Measurements from ENCODE around the gene NUDT3. TPM values are rescaled to one million over a fixed set of nuclear protein-coding genes. Genes with fewer than 3 reads are reported as not detected.
A peak's percentile ranks its signal among the peaks of the same experiment; 100 is the strongest.

NUDT3 gene
- total and polyA plus RNA-seq, 9 of the 15 experiments (the other 6 are each of a cell fraction or from before 2014, with no cell fraction given): 5.4 to 81.2 (median 56.4) TPM

DNA sequence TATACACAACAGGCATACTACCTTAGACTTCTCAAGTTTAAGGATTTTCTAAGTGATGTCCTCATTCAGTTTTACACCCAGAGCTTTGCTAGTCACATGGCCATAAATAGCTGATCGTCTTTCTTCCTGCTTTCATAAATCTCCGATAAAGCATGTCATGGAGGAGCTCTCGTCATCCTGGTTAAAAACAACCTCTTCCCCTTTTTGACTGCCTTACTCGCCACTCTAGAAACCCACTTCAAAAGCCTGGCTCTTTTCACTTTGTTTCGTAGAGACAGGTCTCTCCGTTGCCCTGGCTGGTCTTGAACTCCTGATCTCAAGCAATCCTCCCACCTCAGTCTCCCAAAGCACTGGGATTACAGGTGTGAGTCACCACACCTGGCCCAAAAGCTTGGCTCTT lies 76.7 kb downstream of the NUDT3 start (continued):
- TF ChIP-seq, protein P1, sequence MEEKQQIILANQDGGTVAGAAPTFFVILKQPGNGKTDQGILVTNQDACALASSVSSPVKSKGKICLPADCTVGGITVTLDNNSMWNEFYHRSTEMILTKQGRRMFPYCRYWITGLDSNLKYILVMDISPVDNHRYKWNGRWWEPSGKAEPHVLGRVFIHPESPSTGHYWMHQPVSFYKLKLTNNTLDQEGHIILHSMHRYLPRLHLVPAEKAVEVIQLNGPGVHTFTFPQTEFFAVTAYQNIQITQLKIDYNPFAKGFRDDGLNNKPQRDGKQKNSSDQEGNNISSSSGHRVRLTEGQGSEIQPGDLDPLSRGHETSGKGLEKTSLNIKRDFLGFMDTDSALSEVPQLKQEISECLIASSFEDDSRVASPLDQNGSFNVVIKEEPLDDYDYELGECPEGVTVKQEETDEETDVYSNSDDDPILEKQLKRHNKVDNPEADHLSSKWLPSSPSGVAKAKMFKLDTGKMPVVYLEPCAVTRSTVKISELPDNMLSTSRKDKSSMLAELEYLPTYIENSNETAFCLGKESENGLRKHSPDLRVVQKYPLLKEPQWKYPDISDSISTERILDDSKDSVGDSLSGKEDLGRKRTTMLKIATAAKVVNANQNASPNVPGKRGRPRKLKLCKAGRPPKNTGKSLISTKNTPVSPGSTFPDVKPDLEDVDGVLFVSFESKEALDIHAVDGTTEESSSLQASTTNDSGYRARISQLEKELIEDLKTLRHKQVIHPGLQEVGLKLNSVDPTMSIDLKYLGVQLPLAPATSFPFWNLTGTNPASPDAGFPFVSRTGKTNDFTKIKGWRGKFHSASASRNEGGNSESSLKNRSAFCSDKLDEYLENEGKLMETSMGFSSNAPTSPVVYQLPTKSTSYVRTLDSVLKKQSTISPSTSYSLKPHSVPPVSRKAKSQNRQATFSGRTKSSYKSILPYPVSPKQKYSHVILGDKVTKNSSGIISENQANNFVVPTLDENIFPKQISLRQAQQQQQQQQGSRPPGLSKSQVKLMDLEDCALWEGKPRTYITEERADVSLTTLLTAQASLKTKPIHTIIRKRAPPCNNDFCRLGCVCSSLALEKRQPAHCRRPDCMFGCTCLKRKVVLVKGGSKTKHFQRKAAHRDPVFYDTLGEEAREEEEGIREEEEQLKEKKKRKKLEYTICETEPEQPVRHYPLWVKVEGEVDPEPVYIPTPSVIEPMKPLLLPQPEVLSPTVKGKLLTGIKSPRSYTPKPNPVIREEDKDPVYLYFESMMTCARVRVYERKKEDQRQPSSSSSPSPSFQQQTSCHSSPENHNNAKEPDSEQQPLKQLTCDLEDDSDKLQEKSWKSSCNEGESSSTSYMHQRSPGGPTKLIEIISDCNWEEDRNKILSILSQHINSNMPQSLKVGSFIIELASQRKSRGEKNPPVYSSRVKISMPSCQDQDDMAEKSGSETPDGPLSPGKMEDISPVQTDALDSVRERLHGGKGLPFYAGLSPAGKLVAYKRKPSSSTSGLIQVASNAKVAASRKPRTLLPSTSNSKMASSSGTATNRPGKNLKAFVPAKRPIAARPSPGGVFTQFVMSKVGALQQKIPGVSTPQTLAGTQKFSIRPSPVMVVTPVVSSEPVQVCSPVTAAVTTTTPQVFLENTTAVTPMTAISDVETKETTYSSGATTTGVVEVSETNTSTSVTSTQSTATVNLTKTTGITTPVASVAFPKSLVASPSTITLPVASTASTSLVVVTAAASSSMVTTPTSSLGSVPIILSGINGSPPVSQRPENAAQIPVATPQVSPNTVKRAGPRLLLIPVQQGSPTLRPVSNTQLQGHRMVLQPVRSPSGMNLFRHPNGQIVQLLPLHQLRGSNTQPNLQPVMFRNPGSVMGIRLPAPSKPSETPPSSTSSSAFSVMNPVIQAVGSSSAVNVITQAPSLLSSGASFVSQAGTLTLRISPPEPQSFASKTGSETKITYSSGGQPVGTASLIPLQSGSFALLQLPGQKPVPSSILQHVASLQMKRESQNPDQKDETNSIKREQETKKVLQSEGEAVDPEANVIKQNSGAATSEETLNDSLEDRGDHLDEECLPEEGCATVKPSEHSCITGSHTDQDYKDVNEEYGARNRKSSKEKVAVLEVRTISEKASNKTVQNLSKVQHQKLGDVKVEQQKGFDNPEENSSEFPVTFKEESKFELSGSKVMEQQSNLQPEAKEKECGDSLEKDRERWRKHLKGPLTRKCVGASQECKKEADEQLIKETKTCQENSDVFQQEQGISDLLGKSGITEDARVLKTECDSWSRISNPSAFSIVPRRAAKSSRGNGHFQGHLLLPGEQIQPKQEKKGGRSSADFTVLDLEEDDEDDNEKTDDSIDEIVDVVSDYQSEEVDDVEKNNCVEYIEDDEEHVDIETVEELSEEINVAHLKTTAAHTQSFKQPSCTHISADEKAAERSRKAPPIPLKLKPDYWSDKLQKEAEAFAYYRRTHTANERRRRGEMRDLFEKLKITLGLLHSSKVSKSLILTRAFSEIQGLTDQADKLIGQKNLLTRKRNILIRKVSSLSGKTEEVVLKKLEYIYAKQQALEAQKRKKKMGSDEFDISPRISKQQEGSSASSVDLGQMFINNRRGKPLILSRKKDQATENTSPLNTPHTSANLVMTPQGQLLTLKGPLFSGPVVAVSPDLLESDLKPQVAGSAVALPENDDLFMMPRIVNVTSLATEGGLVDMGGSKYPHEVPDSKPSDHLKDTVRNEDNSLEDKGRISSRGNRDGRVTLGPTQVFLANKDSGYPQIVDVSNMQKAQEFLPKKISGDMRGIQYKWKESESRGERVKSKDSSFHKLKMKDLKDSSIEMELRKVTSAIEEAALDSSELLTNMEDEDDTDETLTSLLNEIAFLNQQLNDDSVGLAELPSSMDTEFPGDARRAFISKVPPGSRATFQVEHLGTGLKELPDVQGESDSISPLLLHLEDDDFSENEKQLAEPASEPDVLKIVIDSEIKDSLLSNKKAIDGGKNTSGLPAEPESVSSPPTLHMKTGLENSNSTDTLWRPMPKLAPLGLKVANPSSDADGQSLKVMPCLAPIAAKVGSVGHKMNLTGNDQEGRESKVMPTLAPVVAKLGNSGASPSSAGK (IDR thresholded peaks at IDR 0.05): peak; percentile 19; the same call in 1 of the 2 replicates
- TF ChIP-seq NR0B1 (IDR thresholded peaks at IDR 0.05; ENCODE audit: partially characterized antibody) (no peak), HDGF (IDR thresholded peaks at IDR 0.05) (peak; percentile 76; the same call in 1 of the 2 replicates), IRF2 (CRISPR knock-in tag; IDR thresholded peaks at IDR 0.05) (no peak), TFAM (CRISPR knock-in tag; conservative IDR thresholded peaks at IDR 0.05) (no peak), TBL1XR1 (IDR thresholded peaks at IDR 0.05; ENCODE audit: low read length in 2 of 2) (no peak), ZBTB17 (CRISPR knock-in tag; IDR thresholded peaks at IDR 0.05) (peak; percentile 70; the same call in 1 of the 2 replicates), USF1 (CRISPR knock-in tag; IDR thresholded peaks at IDR 0.05) (0 out of 2 replicates have a peak, but pooled peaks have one; percentile 38), FOXO4 (CRISPR knock-in tag; IDR thresholded peaks at IDR 0.05) (no peak), MECOM (CRISPR knock-in tag; IDR thresholded peaks at IDR 0.05) (no peak)
- TF ChIP-seq, protein P2, sequence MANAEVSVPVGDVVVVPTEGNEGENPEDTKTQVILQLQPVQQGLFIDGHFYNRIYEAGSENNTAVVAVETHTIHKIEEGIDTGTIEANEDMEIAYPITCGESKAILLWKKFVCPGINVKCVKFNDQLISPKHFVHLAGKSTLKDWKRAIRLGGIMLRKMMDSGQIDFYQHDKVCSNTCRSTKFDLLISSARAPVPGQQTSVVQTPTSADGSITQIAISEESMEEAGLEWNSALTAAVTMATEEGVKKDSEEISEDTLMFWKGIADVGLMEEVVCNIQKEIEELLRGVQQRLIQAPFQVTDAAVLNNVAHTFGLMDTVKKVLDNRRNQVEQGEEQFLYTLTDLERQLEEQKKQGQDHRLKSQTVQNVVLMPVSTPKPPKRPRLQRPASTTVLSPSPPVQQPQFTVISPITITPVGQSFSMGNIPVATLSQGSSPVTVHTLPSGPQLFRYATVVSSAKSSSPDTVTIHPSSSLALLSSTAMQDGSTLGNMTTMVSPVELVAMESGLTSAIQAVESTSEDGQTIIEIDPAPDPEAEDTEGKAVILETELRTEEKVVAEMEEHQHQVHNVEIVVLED (CRISPR knock-in tag; IDR thresholded peaks at IDR 0.05): 0 out of 2 replicates have a peak, but pooled peaks have one; percentile 51
